ENCODE results near the gene SPATA33.

The SPATA33 gene

DNA sequence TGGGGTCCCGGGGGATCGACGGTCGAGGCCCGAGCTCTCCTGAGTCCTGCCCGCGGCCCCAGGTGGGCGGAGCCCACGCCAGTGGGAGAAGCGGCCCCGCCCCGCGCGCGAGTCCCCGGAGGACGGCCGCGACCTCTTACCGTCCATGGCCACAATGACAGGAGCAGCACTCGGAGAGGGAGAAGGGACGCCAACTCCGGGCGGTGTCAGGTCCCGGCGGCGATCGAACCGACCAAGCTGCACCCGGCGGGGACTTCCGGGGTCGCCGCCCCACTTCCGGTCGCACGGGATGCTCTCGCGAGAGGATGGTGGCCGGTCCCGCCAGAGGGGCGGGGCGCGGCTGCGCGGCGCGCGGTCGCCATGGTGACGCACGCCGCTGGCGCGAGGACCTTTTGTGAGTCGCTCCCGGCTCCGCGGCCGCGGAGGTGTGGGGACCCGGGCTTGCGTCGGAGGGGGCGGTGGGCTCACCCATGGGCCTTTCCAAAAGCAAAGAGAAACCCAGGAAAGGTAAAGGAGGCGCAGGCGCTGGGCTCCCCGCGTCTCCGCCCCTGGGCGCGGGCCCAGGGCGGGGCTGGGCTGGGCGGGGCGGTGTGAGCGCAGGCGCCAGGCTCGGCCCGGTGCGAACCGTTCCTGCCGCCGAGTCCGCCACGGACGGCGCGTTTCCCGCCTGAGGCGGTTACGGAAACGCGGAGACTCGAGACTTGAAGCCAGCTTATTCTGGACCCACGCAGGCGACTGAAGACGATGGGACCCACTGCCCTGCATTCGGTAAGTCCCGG is at the start of gene SPATA33, which contains the start of gene CHMP1A:
Gene SPATA33, plus strand, starts transcription at position 395 of the 779 bp plus-strand sequence. Its CDS starts 76 bp downstream, at position 471.
Gene CHMP1A, minus strand, starts transcription at position 267 of the 779 bp plus-strand sequence. Its CDS starts 120 bp downstream, at position 147.
- peak; percentile 91 for DNase-seq

DNA sequence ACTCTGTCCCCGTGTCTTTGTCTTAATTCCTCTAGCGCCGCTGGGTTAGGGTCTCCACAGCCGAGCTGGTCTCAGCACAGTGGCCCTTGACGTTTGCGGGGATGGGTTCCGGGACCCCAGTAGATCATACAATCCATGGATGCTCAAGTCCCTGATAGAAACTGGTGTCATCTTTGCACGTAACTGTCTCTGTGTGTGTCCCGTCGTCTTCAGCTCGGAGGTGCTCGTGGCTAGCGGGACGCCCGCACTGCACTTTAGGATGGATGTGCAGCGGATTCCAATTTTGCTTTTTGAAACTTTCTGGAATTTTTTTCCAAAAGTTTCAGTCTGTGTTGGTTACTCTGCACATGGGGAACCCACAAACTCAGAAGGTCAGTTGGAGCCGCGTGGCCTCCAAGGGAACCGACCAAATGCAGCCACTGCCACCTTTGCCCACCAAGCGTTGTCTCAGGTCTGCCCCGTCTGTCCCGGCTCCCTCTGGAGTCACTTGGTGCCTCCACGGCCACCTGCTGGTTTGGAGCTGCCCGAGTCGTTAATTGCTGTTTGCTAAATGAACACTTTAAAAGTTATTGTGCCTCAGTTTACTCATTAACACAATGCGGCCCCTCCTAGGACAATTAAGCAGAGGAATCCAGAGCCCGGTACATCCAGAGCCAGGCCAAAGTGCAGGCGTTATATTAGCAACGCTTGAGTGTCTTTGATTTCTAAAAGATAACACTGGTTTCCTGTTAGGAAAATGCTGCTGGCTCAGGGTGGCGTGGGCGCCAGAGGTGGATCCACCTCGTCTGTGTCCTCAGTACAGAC is 49.5 kb upstream of the SPATA33 start:
- DNase-seq: no peak

DNA sequence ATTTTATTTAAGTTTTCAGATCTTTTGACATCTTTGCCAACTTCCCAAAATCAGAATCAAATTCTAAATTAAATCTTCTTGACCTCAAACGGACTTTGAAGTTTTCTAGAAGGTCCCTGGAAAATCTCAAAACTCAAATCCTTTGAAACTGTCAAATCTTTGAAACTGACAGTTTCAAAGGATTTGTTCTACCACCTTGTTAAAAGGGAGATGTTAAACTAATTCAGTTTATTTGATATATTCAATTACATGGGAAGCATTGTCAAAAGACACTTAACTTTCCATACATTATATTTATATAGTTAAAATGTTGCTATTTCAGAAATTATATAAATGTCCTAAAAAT is 47.6 kb upstream of the SPATA33 start:
- no peak for DNase-seq

DNA sequence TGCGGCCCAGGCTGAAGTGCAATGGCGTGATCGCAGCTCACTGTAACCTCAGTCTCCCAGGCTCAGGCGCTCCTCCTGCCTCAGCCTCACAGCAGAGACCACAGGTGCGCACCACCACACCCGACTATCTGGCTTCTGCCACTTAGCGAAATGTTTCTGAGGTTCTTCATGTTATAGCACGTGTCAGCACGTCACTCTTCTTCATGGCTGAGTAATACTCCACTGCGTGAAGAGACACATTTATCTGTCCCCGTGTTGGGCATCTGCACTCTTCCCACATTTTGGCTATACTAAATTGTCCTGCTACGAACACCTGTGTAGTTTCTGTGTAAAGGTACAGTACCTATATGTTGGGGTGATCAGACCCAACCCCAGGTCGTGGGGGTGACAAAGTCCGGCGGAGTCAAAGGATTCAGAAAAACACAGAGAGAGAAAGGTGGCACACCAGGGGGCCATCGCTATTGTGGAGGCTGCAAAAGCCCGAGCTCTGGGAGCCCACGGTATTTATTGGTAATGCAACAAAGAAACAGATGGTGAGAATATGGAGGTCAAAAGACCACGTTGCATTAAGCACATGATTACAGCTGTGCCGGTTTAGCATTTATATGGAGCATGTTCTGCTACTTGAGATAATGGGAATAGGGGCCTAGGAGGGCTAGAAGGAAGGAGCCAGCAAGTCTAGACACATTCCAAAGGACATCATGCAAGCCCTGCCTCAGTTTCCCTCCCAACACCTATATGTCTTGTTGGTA is 45.0 kb upstream of the SPATA33 start:
- DNase-seq: no peak

DNA sequence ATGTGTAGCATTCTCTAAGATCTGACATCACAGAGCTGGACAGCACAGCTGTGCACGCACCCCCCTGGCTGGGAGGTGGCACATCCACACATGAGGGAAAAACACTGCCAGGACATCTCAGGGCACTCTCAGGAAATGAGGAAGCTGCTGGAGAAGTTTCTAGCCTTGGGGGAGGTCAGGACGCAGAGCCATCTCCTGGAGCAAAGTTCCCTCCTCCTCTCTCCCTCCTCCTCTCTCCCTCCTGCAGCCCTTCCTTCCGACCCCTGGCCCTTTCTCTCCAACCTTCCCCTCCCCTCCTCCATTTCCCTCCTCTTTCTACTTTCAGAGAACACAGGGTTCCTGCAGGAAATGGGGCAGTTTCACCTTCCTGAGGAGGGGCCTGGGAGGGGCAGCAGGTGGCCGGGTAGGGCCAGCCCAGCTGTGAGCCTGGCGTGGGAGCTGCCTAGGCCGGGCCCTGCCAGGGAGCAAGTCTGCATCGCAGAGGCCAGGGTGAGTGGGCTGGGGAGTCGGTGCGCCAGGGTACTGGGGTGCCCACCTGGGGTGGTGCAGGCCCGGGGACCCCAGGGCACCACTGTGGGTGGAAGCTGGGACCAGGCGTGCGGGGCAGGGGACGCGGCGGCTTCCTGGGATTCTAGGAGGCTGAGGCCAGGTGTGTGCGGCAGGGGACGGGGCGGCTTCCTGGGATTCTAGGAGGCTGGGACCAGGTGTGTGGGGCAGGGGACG is 44.2 kb upstream of the SPATA33 start, which contains the start of gene DPEP1:
Gene DPEP1, plus strand, starts transcription at position 412 of the 723 bp plus-strand sequence. CDS start 16,769 bp downstream, outside the sequence.
- DNase-seq: no peak

DNA sequence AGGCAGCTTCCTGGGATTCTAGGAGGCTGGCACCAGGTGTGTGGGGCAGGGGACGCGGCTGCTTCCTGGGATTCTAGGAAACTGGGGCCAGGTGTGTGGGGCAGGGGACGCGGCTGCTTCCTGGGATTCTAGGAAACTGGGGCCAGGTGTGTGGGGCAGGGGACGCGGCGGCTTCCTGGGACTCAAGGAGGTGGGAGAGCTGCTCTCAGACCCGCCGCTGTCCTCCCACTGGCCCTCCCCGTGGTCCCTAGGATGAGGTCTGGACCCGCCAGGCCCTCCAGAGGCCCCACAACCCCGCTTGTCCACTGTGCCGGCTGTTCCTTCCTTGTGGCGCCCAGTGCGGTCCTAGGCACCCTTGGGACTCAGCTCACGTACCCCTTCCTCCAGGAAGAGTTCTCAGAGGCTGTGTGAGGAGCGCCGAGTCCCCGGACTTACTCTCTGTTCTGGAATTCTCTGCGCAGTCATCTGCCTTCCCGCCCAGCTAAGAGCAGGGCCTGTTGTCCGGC is 43.6 kb upstream of the SPATA33 start:
- DNase-seq: no peak

DNA sequence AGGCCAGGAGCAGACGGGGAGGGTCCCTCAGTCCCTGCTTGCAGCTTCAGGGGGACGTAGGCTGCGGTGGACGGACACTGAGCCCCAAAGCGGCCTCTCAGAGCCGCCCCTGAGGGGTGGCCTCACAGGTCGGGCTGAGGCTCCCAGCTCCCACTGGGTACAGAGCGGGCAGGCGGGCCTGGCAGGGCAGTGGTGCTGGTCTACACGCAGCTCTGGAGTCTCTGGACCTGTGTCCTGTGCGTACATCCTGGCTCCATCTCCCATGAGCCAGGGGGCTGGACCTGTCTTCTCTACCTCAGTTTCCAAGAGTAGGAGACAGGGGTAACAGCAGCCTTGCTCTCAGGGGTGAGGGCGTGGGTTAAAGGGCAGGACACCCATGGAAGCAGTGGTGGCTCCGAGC is 42.5 kb upstream of the SPATA33 start:
- DNase-seq: no peak

DNA sequence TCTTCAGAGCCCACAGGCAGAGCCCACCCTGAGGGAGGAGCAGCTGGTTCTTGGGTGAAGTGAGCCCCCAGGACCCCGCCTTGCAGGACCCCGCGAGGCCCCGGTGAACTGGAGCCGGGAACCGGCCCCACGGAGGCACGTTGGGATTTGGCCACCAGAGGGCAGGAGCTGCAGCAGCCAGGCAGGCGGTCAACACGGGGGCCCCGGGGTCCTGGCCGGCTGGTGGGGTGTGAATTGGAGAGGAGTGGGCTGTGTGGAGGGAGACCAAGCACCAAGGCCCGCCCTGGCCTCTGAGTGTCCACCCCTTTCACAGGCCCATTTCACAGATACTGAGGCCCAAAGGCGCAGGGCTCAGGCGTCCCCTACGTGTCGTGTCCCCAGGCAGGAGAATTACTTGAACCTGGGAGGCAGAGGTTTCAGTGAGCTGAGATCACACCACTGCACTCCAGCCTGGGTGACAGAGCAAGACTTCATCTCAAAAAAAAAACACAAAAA is 42.0 kb upstream of the SPATA33 start:
- peak; percentile 25 for DNase-seq

DNA sequence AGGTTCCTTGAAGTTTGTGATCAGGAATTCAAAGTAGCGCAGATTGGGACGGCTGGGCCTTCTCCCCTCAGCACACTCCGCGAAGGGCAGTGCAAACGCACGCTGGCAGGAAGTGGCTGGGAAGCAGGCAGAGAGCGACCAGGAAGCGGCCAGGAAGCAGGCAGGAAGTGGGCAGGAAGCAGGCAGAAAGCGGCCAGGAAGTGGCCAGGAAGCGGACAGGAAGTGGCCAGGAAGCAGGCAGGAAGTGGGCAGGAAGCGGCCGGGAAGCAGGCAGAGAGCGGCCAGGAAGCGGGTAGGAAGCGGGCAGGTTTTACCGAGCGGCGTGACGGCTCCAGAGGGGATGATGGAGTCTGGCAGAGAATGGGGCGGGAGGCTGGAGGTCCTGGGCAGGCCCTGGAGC is 41.0 kb upstream of the SPATA33 start:
- peak; percentile 11 for DNase-seq

DNA sequence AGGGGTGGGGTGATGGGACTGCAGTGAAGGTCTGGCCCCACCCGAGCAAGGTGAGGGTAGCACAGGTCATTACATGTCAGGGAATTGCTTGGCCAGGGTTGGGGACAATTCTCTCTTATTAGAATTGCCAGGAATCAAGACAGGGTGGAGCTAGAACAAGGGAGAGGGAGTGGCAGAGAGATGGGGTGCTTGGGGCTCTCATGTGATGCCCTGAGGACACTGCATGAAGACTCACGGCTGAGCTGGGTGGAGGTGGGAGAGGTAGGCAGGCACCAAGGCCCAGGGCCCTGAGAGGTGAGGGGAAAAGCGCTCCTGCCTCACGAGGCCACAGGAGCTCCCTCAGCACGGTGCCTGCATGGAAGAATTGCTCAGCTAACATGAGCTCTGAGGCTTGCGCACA is 40.6 kb upstream of the SPATA33 start:
- DNase-seq: no peak

DNA sequence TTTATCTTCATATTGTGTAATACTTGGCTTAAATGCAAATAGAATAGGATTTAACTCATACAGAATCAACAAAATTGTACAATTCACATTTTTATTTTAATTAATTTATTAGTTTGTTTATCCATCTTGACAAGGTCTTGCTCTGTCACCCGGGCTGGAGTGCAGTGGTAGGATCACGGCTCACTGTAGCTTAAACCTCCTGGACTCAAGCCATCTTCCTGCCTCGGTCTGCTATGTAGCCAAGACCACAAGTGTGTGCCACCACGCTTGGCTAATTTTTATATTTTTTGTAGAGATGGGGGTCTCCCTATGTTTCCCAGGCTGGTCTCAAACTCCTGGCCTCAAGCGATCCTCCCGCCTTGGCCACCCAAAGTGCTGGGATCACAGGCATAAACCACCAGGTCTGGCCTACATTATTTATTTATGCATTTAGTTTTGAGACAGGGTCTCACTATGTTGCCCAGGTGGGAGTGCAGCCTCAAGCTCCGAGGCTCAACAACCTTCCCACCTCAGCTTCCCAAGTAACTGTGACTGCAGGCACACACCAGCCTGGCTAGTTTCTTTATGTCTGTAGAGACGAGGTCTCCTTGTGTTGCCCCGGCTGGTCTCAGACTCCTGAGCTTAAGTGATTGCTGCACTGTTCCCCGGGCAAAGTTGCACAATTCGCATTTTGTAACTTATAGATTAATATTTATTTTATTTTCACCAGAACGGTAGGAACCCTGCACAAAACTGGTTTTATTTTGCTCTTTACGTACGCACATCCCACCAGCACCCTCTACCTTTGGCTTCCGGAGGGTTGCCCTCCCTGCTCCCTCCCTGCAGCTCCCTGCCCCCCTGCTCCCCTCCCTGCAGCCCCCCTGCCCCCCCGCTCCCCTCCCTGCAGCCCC is 39.3 kb upstream of the SPATA33 start:
- DNase-seq: no peak

DNA sequence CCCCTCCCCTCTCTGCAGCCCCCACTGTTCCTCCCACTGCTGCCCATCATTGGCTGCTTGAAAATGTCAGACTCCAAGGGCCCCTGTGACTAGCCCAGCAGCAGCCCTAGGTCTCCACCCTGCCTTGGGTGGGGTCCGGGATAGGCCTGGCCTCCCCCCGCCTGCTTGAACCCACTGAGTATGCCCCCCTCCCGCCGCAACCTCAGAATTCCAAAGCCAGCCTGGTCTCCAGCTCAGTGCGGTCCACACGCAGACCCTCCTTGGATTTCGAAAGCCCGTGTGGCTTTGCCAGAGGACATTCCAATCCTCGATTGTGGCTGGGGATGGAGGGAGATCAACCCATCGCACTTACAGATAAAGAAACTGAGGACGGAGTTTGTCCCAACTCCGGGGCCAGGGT is 37.8 kb upstream of the SPATA33 start:
- DNase-seq: no peak

DNA sequence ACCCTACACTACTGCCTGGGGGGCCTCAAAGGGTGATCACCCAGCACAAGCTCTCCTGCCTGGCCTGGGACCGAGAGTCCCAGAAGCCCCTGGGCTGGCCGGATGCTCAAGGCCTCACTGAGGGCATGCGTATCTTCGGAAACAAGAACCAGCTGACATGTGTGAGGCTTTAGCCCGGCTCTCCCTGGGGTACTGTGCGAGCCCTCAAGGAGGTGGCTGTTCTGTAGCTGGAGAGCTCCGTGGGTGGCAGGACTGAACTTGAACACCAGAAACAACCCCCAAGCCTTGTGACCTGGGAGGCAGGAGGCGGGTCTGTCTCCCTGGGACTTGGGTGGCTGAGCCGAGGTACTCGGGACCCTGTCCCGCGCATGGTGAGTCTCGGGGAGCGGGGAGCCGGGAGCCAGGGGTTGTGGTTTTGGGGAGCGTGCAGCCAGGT is 37.2 kb upstream of the SPATA33 start:
- no peak for DNase-seq

DNA sequence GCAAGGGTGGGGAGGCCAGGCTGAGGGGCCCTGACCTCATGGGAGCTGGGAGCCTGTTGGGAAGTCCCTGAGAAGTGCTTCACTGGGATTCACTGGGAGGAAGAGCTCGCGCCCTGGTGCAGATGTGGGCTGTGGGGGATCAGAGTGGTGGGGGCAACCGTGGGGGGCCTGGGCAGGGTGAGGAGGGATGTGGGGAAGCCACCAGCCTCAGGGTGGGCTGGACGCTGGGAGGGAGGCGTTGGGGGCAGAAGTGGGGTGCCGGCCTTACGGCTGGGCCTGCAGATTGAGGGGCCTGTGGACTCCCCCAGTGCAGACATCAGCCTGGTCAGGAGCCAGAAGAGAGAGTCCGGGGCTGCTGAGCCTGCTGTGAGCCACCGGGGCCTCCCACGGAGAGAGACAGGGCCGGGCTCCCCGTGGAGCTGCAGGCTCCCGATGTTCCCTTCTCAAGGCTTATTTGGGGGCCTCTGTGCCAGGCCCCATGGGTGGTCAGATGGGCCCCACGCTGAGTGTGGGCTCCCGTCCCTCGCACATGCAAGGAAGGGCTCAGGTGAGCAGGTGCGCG is 36.4 kb upstream of the SPATA33 start:
- DNase-seq: no peak

DNA sequence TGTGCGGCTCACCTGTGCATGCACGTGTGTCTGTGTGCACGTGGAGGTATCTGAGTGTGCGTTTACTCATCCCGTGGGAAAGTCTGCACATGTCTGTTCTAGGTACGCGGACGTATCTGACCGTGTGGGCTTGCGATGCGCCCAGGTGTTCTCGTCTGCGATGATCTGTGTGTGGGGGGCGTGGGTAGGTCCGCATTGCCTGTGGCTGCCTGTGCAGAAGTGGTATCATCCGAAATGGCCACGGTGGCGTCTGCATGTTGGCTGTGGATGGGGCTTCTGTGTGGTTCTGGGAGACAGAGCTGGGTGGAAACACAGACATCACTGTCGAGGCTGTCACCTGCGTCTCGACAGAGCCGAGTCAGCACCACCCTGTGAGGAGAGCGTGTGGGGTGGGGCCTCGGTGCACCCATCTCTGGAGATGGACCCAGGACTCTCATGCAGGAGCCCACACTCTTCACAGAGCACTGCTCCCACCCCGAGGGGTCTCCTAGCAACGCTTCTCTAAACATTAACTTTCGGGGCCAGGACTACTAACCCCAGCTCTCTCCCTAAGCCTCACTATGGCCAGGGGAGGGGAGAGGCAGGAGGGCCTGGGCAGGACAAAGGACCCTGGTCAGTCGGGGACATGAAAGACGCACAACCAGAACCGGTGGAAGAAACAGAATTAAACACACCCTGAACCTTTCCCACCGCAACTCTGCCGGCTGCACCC is 35.8 kb upstream of the SPATA33 start:
- no peak for DNase-seq

DNA sequence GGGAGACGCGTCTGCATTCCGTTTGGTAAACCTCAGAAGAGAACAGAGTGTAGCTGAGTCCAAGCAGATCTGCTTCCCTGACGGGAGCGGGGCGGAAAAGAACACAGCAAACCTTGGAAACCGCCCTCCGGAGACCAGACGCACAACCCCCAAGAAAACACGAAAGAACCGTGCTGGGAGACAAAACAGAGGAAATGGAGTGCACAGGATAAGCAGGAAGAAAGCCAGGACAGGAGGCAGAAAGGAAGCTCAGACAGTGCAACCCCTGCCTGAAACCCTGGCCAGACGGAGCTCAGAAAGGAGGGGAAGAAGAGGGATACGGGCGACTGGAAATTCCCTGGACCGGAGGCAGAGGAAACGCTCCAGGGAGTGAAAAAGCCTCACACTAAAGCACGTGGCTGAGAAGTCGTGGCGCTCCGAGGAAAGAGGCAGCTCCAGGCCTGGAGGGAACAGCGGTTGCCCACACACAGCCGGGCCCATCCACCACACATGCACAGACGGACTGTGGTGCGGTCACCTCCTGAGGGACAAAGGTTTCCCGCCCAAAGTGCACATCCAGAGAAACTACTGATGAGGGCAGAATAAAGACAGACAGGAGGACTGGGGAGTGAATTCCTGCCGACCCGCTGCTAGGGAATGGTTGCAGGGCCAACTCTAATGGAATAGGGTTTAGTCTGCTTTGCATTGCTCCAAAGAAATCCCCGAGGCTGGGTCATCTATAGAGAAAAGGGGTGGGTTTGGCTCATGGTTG is 34.0 kb upstream of the SPATA33 start:
- no peak for DNase-seq

DNA sequence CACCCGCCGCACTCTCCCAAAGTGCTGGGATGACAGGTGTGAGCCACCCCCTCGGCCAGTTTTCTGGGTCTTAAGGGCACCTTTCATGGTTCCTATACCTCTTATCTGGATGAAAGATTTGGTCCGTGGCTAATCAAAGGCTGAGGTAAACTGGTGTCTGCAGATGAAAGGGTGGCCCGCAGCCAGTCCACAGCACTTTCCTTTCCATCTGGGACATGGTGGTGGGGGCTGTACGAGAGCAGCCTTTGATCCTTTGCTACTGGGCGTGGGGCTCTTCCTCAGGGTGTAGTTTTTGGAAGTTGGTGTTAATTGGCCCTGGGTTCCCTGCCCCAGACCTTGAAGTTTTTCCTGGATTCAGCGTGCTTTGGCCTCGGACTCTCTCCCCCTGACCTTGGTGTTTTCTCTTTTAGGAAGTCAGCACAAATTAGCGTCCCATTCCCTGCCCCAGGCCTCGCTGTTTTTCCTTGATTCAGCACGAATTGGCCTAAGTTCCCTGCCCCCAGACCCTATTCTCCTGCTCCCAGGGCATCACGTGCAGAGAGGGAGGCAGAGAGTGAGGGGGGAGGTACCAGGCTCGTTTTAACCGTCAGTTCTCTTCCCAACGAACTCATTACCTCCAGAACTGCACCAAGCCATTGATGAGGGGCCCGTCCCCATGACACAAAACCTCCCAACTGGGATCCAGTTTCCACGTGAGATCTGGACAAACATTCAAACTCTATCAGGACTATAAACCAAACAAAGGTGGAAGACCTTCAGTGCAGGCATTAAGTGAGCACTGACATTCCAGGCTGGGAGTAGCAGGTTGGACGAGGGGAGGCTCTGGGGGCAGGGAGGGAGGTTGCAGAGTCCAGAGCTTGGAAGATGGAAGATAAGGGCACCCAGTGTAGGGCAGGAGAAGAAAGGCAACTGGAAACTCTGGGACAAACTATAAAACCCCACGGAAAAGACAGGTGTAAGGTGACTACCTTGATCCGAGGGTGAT is 32.6 kb upstream of the SPATA33 start:
- no peak for DNase-seq

All from CD4-positive, alpha-beta T cell treated with Interleukin-4 for 4 hours (primary cell).